ENCODE results near the gene SLC7A10. TPM values are rescaled to one million over a fixed set of nuclear protein-coding genes. Genes with fewer than 3 reads are reported as not detected.

The SLC7A10 gene
- total RNA-seq, 4 donors from 2014 or later = 12.9 to 150 (median 33.1) TPM

DNA sequence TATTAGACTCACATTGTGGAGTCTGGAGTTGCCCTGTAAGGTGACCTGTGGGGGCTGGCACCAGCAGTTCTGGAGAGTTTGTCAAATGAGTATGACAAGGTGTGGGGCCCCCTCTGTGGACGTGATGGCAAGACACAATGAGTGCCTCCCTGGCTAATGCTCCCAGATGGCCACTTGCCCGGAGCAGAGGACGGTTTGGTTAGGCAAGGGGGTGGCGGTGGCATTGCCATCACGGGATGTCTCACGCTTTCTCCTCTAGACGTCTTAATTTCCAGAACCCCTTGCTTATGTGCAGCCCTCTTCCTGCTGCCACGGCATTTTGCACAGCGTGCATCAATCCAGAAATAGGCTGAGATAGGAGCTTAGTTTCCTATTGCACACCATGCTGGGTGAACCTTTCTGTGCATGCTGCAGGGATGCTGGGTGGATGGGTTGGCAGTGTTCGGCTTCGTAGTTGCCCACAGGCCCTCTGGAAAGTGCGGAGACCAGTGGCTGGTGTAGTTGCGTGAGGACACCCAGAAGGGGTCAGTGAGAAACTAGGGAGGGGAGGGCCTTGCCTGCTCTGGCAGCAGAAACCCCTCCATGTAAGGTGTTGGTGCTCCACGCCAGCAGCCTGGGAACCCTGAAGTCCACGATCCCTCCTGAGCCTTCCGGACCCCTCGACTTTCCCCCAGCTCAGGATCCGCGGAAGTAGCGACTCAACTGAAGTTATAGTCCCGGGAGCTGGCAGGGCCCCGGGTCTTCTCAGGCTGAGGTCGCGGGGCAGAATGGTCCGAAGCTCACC lies 49.6 kb downstream of the SLC7A10 start:
- TF ChIP-seq, protein P1, sequence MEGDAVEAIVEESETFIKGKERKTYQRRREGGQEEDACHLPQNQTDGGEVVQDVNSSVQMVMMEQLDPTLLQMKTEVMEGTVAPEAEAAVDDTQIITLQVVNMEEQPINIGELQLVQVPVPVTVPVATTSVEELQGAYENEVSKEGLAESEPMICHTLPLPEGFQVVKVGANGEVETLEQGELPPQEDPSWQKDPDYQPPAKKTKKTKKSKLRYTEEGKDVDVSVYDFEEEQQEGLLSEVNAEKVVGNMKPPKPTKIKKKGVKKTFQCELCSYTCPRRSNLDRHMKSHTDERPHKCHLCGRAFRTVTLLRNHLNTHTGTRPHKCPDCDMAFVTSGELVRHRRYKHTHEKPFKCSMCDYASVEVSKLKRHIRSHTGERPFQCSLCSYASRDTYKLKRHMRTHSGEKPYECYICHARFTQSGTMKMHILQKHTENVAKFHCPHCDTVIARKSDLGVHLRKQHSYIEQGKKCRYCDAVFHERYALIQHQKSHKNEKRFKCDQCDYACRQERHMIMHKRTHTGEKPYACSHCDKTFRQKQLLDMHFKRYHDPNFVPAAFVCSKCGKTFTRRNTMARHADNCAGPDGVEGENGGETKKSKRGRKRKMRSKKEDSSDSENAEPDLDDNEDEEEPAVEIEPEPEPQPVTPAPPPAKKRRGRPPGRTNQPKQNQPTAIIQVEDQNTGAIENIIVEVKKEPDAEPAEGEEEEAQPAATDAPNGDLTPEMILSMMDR (IDR thresholded peaks at IDR 0.05) = no peak
- DNase-seq (ENCODE audit: low spot score) (no peak), ATAC-seq (ENCODE audit: low FRiP score) (peak; percentile 35)

DNA sequence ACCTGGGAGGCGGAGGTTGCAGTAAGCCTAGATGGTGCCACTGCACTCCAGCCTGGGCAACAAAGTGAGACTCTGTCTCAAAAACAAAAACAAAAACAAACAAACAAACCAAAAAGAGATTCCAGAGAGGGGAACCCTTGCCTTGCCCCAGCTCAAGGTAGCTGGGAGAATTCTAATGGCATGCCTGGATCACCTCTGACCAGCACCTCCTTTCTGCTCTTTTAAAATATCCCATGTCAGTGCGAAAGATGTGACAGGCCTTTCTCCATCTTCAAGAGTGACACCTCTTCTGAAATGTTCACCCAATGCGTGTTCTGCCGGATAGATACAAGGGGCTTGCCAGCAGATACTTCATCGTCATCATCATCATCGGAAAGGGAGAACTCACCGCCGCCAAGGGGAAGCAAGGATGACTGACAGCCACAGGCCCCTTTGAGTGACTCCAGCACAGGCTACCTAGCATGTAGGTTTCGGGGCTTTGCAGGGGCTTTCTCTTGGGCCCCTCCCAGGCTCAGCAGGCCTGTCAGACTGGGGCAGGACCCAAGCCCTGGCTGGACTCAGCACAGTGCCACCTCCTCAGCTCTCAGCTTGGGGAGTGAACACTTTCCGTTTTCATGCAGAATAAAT lies 50.4 kb downstream of the SLC7A10 start:
- ATAC-seq (ENCODE audit: low FRiP score) = no peak
- no peak for DNase-seq (ENCODE audit: low spot score)
- TF ChIP-seq, protein P1 (IDR thresholded peaks at IDR 0.05) = no peak

DNA sequence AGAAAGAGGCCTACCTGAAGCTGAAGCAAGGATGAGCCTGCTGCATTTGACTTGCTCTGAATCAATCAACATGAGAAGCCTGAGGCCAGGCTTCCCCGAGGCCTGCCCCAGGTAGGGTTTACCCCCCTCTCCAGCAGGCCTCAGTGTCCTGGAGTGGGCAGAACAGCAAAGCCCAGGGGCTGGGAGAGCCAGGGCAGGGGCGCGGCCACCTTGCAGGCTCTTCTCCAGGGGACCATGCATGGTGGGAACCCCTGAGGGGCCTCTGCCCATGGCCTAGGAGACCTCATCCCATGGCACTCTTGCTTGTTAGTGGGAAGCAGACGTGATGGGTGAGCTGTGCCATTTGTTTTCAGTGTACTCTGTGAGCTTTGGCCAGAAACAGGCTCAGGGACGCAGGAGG lies 51.5 kb downstream of the SLC7A10 start:
- DNase-seq (ENCODE audit: low spot score) (no peak), ATAC-seq (ENCODE audit: low FRiP score) (no peak)
- TF ChIP-seq, protein P1 (IDR thresholded peaks at IDR 0.05) = no peak

DNA sequence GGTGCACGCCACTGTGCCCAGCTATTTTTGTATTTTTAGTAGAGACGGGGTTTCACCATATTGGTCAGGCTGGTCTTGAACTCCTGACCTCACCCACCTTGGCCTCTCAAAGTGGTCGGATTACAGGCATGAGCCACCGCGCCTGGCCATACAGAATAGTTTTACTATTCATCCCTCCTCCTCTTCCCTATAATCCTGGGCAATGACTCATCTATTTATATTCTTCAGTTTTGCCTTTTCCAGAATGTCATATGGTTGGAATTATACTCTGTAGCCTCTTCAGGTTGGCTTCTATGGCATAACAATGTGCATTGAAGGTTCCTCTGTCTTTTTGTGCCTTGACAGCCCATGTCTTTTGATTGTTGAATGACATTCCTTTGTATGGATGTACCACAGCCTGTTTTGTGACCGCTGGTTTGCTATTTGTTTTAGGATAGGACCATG lies 53.7 kb downstream of the SLC7A10 start:
- ATAC-seq (ENCODE audit: low FRiP score) = no peak
- no peak for DNase-seq (ENCODE audit: low spot score)
- TF ChIP-seq, protein P1 (IDR thresholded peaks at IDR 0.05) = no peak

DNA sequence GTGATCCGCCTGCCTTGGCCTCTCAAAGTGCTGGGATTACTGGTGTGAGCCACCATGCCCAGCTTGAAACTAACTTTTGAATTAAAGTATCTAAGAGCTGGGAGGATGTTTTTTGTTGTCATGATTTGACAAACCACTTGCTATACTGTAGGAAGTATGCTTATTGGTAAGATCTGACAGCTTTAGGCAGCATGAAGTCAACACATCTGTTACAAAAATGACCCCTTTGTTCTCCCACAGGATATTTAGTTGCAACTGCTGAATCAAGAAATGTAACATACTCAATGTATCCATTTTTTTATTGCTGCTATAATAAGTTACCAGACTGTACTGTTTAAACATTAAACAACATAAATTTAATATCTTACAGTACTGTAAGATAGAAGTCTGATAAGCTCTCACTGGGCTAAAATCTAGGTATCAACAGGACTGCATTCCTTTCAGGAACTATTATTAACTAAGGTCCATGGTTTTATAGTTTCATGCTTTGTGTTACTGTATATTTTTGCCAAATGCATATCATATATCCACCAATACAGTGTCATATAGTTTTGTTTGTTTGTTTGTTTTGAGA lies 54.3 kb downstream of the SLC7A10 start:
- TF ChIP-seq, protein P1 (IDR thresholded peaks at IDR 0.05) = no peak
- no peak for ATAC-seq (ENCODE audit: low FRiP score)

DNA sequence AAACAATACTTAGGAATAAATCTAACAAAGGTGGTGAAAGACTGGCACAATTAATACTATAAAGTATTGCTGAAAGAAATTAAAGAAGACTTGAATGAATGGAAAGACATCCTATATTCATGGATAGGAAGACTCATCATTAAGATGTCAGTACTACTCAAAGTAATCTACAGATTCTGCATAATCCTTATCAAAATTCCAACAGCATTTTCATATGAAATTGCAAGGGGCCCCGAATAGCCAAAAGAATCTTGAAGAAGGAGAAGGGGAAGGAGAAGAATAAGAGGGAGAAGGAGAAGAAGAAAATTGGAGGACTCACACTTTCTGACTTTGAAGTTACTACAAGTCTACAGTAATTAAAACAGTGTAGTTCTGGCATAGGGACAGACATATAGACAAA lies 57.1 kb downstream of the SLC7A10 start:
- ATAC-seq (ENCODE audit: low FRiP score) = no peak

More for the DNA sequence above, 54.3 kb downstream of the SLC7A10 start:
- DNase-seq (ENCODE audit: low spot score) = no peak

More for the DNA sequence above, 57.1 kb downstream of the SLC7A10 start:
- no peak for DNase-seq (ENCODE audit: low spot score)
- TF ChIP-seq, protein P1 (IDR thresholded peaks at IDR 0.05) = no peak

Measured in omental fat pad (tissue), 4 donors.